ENCODE results near the gene CTCF.

Gene CTCF

DNA sequence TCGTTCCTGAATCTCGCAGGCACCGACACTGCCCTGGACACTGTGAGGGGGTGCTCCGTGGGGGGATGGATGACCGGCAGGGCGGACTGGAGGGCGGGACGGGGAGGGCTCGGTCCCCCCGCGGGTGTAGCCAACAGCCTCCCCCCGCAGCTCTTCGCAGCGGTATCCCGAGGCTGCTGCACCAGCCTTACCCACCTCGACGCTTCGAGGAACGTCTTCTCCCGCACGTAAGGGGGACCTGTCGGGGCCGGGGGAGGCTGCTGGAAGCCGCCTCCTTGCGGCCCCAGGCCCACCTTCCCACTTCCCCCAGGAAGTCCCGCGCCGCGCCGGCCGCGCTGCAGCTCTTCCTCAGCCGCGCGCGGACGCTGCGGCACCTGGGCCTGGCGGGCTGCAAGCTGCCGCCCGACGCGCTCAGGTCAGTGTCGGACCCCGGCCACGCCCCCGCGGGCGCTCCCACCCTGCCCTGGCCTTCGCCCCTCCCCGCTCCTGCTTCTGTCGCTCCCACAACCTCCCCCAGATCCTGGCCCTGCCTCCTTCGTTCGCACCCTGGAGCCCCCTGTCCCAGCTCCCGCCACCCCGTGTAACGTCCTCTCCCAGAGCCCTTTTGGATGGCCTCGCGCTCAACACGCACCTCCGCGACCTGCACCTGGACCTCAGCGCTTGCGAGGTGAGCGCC is 85.9 kb downstream of the CTCF start:
- no peaks in the 10 kb centered on the region for H3K9me3 ChIP-seq
- no peaks in the 10 kb centered on the region for H3K27me3 ChIP-seq
- no peak overlapping the region for H3K4me3 ChIP-seq
- no peak overlapping the region for H3K9ac ChIP-seq
- H3K27ac ChIP-seq, result no peak overlapping the region
- H3K4me1 ChIP-seq, result peaks cover 31% of the 10 kb centered on the region
- no peaks in the 10 kb centered on the region for H4K20me1 ChIP-seq
- H3K4me2 ChIP-seq, result no peak overlapping the region
- H3K36me3 ChIP-seq, result peaks cover 69% of the 10 kb centered on the region
- no peak for TF ChIP-seq Cebpa-rat (IDR thresholded peaks at IDR 0.05)

DNA sequence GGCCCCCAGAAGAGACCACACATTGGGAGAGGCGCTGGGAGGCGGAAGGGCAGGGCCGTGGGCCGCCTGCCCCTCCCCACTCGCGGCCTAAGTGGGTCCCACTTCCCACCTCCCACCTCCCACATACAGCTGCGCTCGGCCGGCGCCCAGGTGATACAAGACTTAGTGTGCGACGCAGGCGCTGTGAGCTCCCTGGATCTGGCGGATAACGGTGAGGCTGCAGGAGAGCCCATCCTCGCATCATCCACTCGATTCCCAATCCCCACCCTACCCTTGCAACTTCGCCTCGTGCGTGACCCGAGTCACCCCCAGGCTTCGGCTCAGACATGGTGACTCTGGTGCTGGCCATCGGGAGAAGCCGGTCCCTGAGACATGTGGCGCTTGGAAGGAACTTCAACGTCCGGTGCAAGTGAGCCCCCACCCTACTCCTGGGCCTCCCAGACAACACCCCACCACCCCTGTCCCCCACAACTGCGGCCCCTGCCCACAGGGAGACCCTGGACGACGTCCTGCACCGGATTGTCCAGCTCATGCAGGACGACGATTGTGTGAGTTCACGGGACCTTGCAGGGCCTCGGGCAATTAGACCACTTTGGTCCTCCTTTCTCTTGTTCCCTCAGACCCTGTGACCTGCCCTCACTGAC is 86.6 kb downstream of the CTCF start:
- Histone ChIP-seq H3K4me2 (no peak overlapping the region), H3K27me3 (no peaks in the 10 kb centered on the region)
- no peak for TF ChIP-seq Cebpa-rat (IDR thresholded peaks at IDR 0.05)

DNA sequence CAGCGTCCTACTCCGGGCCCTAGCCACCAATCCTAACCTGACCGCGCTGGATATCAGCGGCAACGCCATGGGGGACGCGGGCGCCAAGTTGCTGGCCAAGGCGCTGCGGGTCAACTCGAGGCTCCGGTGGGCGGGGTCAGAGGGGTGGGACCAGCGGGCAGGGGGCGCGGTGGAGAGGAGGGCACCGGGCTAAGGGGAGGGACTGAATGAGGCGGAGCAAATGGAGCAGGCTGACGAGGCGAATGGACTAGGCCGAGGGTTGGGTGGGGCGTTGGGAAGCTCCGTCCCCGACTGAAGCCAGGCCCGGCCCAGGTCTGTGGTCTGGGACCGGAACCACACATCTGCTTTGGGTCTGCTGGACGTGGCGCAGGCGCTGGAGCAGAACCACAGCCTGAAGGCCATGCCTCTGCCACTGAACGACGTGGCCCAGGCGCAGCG is 87.2 kb downstream of the CTCF start:
- no peak overlapping the region for H3K27ac ChIP-seq
- peaks cover 80% of the 10 kb centered on the region for H3K36me3 ChIP-seq
- no peaks in the 10 kb centered on the region for H3K27me3 ChIP-seq
- no peaks in the 10 kb centered on the region for H3K9me3 ChIP-seq
- H3K4me3 ChIP-seq, result no peak overlapping the region
- peaks cover 21% of the 10 kb centered on the region for H3K4me1 ChIP-seq
- H4K20me1 ChIP-seq, result peaks cover 2% of the 10 kb centered on the region; the same call in 1 of the 2 replicates
- H3K9ac ChIP-seq, result no peak overlapping the region
- TF ChIP-seq Cebpa-rat (IDR thresholded peaks at IDR 0.05), result no peak
- H3K4me2 ChIP-seq, result no peak overlapping the region

More for the DNA sequence above, 86.6 kb downstream of the CTCF start:
- Histone ChIP-seq H3K27ac (no peak overlapping the region), H3K4me1 (peaks cover 27% of the 10 kb centered on the region), H3K9ac (no peak overlapping the region), H3K4me3 (no peak overlapping the region), H4K20me1 (no peaks in the 10 kb centered on the region), H3K36me3 (peaks cover 74% of the 10 kb centered on the region), H3K9me3 (no peaks in the 10 kb centered on the region)

DNA sequence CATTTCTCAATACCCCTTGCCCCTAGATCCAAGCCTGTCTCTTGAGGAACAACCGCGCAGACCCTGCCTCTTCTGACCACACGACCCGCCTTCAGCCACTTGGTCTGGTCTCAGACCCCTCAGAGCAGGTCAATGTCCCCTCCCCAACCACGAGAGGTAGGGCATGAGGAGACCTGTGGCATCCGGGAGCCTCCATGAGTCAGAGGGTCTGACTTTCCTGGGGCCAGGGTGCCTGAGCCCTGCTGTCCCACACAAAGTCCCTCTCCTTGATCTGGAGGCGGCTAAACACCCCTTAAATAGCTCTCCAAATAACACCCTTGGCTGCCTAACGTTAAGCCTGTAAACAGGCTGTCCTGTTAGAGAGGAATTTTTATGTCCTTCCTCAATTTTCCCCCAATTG is 87.7 kb downstream of the CTCF start:
- TF ChIP-seq Cebpa-rat (IDR thresholded peaks at IDR 0.05), result no peak
- H3K4me3 ChIP-seq, result no peak overlapping the region
- no peak overlapping the region for H3K27ac ChIP-seq
- H4K20me1 ChIP-seq, result peaks cover 7% of the 10 kb centered on the region; the same call in 1 of the 2 replicates
- no peak overlapping the region for H3K9ac ChIP-seq
- no peak overlapping the region for H3K4me2 ChIP-seq
- peaks cover 19% of the 10 kb centered on the region for H3K4me1 ChIP-seq
- H3K27me3 ChIP-seq, result no peaks in the 10 kb centered on the region
- H3K9me3 ChIP-seq, result no peaks in the 10 kb centered on the region
- H3K36me3 ChIP-seq, result peaks cover 85% of the 10 kb centered on the region

DNA sequence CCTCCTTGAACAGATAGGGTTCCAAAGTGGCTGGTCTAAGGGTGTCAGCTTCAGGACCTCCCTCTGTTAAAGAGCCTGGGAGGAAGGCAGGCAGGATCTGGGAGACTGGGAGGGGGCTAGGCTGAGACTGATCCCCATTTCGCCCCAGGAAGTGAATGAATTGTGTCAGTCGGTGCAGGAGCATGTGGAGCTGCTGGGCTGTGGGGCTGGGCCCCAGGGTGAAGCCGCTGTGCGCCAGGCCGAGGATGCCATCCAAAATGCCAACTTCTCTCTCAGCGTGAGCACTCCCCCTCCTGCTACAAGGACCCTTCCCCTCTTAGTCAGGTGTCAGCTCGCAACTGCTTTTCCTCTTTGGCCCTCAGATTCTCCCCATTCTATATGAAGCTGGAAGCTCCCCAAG is 88.7 kb downstream of the CTCF start:
- H3K36me3 ChIP-seq, result peaks cover 94% of the 10 kb centered on the region
- no peak for TF ChIP-seq Cebpa-rat (IDR thresholded peaks at IDR 0.05)
- peaks cover 17% of the 10 kb centered on the region; the same call in 1 of the 2 replicates for H4K20me1 ChIP-seq
- H3K9ac ChIP-seq, result no peak overlapping the region
- H3K4me1 ChIP-seq, result peaks cover 9% of the 10 kb centered on the region
- H3K27me3 ChIP-seq, result no peaks in the 10 kb centered on the region
- no peaks in the 10 kb centered on the region for H3K9me3 ChIP-seq
- no peak overlapping the region for H3K27ac ChIP-seq
- H3K4me2 ChIP-seq, result no peak overlapping the region
- no peak overlapping the region for H3K4me3 ChIP-seq

DNA sequence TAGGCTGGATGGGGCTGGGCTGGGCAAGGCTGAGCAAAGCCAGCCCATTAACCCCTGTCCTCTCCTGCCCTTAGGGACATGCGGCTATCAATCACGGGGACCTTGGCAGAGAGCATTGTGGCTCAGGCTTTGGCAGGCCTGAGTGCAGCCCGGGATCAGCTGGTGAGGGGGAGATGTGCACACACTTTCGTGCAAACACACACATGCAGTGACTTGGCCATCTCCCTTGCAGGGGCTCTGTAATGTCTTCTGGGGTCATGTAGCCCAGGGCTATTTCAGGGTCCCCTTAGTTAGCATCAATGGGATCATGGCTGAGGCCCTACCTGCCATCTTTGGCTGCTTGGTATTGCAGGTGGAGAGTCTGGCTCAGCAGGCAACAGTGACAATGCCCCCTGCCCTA is 89.5 kb downstream of the CTCF start:
- Histone ChIP-seq H3K4me2 (no peak overlapping the region), H3K27ac (no peak overlapping the region), H3K27me3 (no peaks in the 10 kb centered on the region), H3K4me3 (no peak overlapping the region), H4K20me1 (peaks cover 24% of the 10 kb centered on the region), H3K9ac (no peak overlapping the region), H3K9me3 (no peaks in the 10 kb centered on the region), H3K4me1 (peaks cover 1% of the 10 kb centered on the region; the same call in 1 of the 2 replicates), H3K36me3 (peaks cover 94% of the 10 kb centered on the region)
- no peak for TF ChIP-seq Cebpa-rat (IDR thresholded peaks at IDR 0.05)

DNA sequence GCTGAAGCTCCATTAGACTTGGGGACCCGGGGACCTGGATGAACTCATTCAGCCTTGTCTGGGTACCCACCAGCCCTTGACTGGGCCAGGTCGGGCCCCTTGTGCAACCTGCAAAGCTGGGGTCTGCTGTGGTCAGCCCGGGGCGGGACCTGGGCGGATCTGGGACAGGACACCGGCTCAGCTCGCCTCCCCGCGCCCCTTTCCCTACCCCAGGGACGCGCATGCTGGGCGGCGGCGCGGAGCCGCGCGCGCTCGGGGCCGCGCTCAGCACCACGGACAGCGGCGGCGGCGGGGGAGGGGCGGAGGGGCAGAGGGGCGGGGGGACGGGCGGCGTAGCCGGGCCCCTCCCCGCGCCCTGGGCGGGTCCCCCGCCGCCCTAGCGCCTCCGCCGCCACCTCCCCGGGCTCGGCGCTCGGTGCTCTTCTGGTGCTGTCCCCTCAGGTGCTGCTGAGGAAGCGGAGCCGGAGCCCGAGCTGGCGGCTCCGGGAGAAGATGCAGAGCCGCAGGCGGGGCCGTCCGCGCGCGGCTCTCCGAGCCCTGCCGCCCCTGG is 90.3 kb downstream of the CTCF start:
- H3K4me1 ChIP-seq, result no peaks in the 10 kb centered on the region
- H3K27me3 ChIP-seq, result no peaks in the 10 kb centered on the region
- no peak for TF ChIP-seq Cebpa-rat (IDR thresholded peaks at IDR 0.05)
- no peak overlapping the region for H3K4me2 ChIP-seq
- H3K9me3 ChIP-seq, result no peaks in the 10 kb centered on the region
- H3K36me3 ChIP-seq, result peaks cover 96% of the 10 kb centered on the region
- H3K9ac ChIP-seq, result no peak overlapping the region
- no peak overlapping the region for H3K4me3 ChIP-seq
- peaks cover 32% of the 10 kb centered on the region for H4K20me1 ChIP-seq
- H3K27ac ChIP-seq, result no peak overlapping the region

DNA sequence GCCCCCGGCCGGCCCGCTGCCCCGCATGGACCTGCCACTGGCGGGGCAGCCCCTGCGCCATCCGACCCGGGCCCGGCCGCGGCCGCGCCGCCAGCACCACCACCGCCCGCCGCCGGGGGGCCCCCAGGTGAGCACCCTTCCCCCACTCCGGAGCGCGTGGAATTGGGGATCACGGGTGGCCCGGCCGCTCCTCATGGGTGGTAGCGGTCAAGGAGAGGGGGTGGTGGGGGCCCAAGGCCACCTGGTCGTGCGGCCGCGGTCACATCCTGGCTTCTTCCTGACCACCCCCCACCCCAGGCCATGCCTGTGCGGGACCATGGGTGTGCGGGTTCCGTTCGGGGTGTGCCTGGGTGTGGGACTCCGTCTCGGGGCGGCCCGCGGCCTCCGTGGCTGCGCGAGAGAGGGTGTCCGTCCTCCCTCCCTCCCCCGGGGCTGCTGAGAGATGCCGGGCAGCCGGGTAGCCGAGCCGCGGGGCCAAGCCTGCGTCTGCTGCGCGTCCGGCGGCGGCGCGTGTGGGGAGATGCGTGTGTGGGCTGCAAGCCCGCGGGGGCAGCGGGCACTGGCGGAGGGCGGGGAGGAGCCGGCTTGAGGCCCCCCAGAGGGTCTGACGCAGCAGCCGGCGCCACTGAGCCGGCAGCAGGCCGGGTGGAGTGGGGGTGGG is 90.9 kb downstream of the CTCF start:
- Histone ChIP-seq H3K9ac (no peak overlapping the region), H3K4me3 (no peak overlapping the region), H4K20me1 (peaks cover 38% of the 10 kb centered on the region), H3K27me3 (no peaks in the 10 kb centered on the region), H3K27ac (no peak overlapping the region), H3K4me1 (peaks cover under 1% of the 10 kb centered on the region; the same call in 1 of the 2 replicates), H3K9me3 (no peaks in the 10 kb centered on the region), H3K4me2 (no peak overlapping the region), H3K36me3 (peaks cover 96% of the 10 kb centered on the region)
- no peak for TF ChIP-seq Cebpa-rat (IDR thresholded peaks at IDR 0.05)

DNA sequence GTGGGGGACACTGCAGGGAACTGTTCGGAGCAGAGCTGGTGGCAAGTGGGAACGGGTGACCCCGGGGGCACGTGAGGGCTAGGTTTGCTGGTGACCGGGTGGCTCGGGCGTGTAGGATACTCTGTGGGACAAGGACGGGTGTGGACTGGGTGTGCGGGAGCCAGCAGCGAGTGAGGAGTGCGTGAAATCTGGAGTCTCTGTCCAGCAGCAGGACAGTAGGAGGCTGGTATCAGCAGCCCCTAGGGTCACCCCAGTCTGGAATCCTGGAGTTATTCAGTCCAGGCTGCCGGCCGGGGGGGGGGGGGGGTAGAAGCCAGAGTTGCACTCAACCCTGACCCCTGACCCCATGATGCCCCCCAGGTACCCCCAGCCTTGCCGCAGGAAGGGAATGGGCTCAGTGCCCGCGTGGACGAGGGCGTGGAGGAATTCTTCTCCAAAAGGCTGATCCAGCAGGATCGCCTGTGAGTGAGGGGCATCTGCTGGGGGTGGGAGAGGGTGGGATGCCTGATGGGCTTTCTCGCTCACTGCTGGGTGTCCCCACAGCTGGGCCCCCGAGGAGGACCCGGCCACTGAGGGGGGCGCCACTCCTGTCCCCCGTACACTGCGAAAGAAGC is 91.6 kb downstream of the CTCF start:
- Histone ChIP-seq H3K4me3 (no peak overlapping the region), H3K4me2 (no peak overlapping the region)

More for the DNA sequence above, 91.6 kb downstream of the CTCF start:
- Histone ChIP-seq H3K27me3 (no peaks in the 10 kb centered on the region), H3K9ac (no peak overlapping the region), H3K9me3 (no peaks in the 10 kb centered on the region), H3K27ac (no peak overlapping the region), H3K4me1 (peaks cover 7% of the 10 kb centered on the region), H4K20me1 (peaks cover 44% of the 10 kb centered on the region), H3K36me3 (peaks cover 96% of the 10 kb centered on the region)
- TF ChIP-seq Cebpa-rat (IDR thresholded peaks at IDR 0.05), result no peak

All from BLaER1 (cell line).